SK-N-SH treated with all-trans-retinoic acid at 6 μM for 48 hours (cell line): ENCODE results near the gene MBD5.

Experiments used
- ARNTL ChIP-seq: fragments of 450-650 bp; formaldehyde crosslinking; IDR thresholded peaks from 2 replicates; pipeline ENCODE4 v1.5.0; 2020; ENCODE audit warnings: low read depth, mild to moderate bottlenecking, moderate library complexity, borderline replicate concordance
- PATZ1 ChIP-seq: fragments of 250-450 bp; sonication (Bioruptor Pico); IDR thresholded peaks from 2 replicates; pipeline ENCODE4 v1.8.0; 2020; ENCODE audit warnings: mild to moderate bottlenecking, moderate library complexity, borderline replicate concordance
- PPARA ChIP-seq: fragments of 250-450 bp; sonication (Bioruptor Pico); IDR thresholded peaks from 2 replicates; pipeline ENCODE4 v1.5.0; 2020; ENCODE audit warnings: mild to moderate bottlenecking, borderline replicate concordance
- RARB ChIP-seq: fragments of 250-450 bp; sonication (Bioruptor Pico); IDR thresholded peaks from 2 replicates; pipeline ENCODE4 v1.8.0; 2021; ENCODE audit warnings: mild to moderate bottlenecking, moderate library complexity
- SNAI2 ChIP-seq: fragments of 250-450 bp; sonication (Bioruptor Pico); IDR thresholded peaks from 2 replicates; pipeline ENCODE4 v1.5.0; 2020; ENCODE audit warnings: mild to moderate bottlenecking, moderate library complexity
- TOX ChIP-seq: fragments of 250-450 bp; sonication (Bioruptor Pico); IDR thresholded peaks from 2 replicates; pipeline ENCODE4 v1.8.0; 2021; ENCODE audit warnings: mild to moderate bottlenecking, moderate library complexity, borderline replicate concordance
- ZC3H10 ChIP-seq: fragments of 250-450 bp; sonication (Bioruptor Pico); IDR thresholded peaks from 2 replicates; pipeline ENCODE4 v1.5.1; 2021; ENCODE audit warnings: mild to moderate bottlenecking, moderate library complexity
- ZFP3 ChIP-seq: fragments of 250-450 bp; sonication (Bioruptor Pico); IDR thresholded peaks from 2 replicates; pipeline ENCODE4 v1.5.0; 2020; ENCODE audit warnings: mild to moderate bottlenecking, moderate library complexity
- ZFP30 ChIP-seq: fragments of 450-650 bp; formaldehyde crosslinking; IDR thresholded peaks from 2 replicates; pipeline ENCODE4 v1.5.0; 2022; ENCODE audit warnings: mild to moderate bottlenecking, moderate library complexity
- ZNF70 ChIP-seq: fragments of 450-650 bp; formaldehyde crosslinking; IDR thresholded peaks from 2 replicates; pipeline ENCODE4 v1.5.0; 2020; ENCODE audit warnings: mild to moderate bottlenecking, moderate library complexity

- TF ChIP-seq RARB (CRISPR knock-in tag) (no peak), ZC3H10 (CRISPR knock-in tag) (no peak), ZFP30 (no peak), SNAI2 (CRISPR knock-in tag) (no peak), ZNF70 (CRISPR knock-in tag) (no peak), ARNTL (CRISPR knock-in tag) (no peak), ZFP3 (CRISPR knock-in tag) (no peak), PPARA (CRISPR knock-in tag) (no peak), PATZ1 (CRISPR knock-in tag) (no peak), TOX (no peak)
Observed at GRCh38 chr2:148106331-148106730, 85.4 kb downstream of the MBD5 start.
